Brain microvascular endothelial cell (primary cell): ENCODE data around the gene TUBB4A.
A peak's percentile ranks its signal among the peaks of the same experiment; 100 is the strongest.

ENCODE experiments used
- DNase-seq: peaks from one replicate; pipeline ENCODE4 v3.0.0-alpha.2; 2020
- H3K27ac ChIP-seq: fragments of 250-450 bp; sonication (Bioruptor Pico); 2 replicates; pipeline ENCODE4 v1.5.1; 2020; ENCODE audit warnings: mild to moderate bottlenecking, moderate library complexity
- H3K27me3 ChIP-seq: fragments of 250-450 bp; sonication (Bioruptor Pico); replicated peaks from 2 replicates; pipeline ENCODE4 v1.5.1; 2020; ENCODE audit warnings: mild to moderate bottlenecking
- H3K36me3 ChIP-seq: fragments of 250-450 bp; sonication (Bioruptor Pico); replicated peaks from 2 replicates; pipeline ENCODE4 v1.5.1; 2020; ENCODE audit warnings: mild to moderate bottlenecking
- H3K4me3 ChIP-seq: 2 replicates; pipeline ENCODE4 v1.5.1; 2011; ENCODE audit warnings: low read depth, mild to moderate bottlenecking, control low read depth, low read length, moderate library complexity
- in situ Hi-C: cut with HindIII; loops from 2 replicates; pipeline ENCODE4 v1.10.0; 2017; ENCODE audit warnings: low sequenced_read_pairs, low pct_ligation_motif_present
- TF ChIP-seq, protein P1 (sequence below): IDR thresholded peaks from 2 replicates; pipeline ENCODE4 v1.5.1; 2011; ENCODE audit warnings: low read depth, mild to moderate bottlenecking, moderate library complexity, low read length, control low read depth, inconsistent platforms; ENCODE audit errors: missing control alignments

The TUBB4A gene

DNA sequence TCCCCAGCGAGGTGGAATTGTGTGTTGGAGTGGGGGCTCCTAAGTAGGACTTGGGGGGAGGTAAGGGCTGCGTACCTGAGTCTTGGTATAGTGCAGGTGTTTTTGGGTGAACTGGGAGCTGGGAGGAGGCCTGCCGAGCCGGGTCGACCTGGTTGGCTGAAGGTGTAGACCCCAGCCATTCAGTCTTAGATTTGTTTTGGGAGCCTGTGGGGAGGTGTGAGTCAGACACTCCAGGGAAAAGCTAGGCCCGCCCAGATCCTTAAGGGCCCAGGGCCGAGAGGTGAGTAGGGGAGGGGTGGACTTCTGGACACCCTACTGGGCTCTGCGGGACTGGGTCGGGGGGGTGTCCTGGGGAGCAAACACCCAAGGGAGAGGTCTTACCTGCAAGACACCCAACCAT, 37.1 kb downstream of the TUBB4A start:
- in situ Hi-C loops, result no loop called here
- H3K36me3 ChIP-seq, result no peaks in the 10 kb centered on the region
- no peak overlapping the region for H3K27ac ChIP-seq
- DNase-seq, result no peak
- TF ChIP-seq, protein P1, sequence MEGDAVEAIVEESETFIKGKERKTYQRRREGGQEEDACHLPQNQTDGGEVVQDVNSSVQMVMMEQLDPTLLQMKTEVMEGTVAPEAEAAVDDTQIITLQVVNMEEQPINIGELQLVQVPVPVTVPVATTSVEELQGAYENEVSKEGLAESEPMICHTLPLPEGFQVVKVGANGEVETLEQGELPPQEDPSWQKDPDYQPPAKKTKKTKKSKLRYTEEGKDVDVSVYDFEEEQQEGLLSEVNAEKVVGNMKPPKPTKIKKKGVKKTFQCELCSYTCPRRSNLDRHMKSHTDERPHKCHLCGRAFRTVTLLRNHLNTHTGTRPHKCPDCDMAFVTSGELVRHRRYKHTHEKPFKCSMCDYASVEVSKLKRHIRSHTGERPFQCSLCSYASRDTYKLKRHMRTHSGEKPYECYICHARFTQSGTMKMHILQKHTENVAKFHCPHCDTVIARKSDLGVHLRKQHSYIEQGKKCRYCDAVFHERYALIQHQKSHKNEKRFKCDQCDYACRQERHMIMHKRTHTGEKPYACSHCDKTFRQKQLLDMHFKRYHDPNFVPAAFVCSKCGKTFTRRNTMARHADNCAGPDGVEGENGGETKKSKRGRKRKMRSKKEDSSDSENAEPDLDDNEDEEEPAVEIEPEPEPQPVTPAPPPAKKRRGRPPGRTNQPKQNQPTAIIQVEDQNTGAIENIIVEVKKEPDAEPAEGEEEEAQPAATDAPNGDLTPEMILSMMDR, result no peak
- H3K27me3 ChIP-seq, result peaks cover 18% of the 10 kb centered on the region
- H3K4me3 ChIP-seq, result no peak overlapping the region

DNA sequence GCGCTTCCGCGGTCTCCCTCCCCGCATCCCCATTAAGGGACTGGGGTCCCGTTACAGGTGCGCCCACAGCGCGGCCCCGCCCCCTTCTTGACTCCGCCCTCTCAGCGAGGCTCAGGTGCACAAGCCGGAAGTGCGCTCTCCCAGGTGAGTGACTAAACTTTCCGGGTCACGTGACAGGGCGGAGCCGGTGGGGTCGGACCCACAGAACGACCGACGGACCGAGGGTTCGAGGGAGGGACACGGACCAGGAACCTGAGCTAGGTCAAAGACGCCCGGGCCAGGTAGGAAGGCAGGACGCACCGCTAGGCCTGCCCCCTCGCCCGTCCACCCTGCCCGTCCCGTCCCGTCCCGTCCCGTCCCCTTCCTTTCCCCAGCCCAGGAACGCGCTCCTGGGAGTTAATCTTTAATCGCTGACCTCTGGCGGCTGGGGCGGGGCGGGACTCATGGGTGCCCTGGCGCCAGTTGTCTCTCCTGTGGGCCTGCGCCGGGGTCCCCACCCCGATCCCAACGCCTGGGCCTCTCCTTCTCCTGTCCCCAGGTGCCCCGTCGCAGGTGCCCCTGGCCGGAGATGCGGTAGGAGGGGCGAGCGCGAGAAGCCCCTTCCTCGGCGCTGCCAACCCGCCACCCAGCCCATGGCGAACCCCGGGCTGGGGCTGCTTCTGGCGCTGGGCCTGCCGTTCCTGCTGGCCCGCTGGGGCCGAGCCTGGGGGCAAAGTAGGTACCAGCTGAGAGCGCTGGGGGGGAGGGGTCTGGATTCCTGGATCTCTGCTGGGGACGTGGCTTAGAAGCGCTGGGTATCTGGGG, 37.8 kb downstream of the TUBB4A start, which contains the start of gene CRB3:
TSS of gene CRB3 (plus strand) at position 202 of the 804 bp plus-strand sequence. CDS start at position 633, 431 bp downstream.
- peaks cover 18% of the 10 kb centered on the region for H3K27me3 ChIP-seq
- in situ Hi-C loops, result no loop called here
- no peaks in the 10 kb centered on the region for H3K36me3 ChIP-seq
- H3K27ac ChIP-seq, result no peak within 1 kb of the TSS
- DNase-seq, result no peak
- TF ChIP-seq, protein P1, result no peak
- no peak within 1 kb of the TSS for H3K4me3 ChIP-seq

DNA sequence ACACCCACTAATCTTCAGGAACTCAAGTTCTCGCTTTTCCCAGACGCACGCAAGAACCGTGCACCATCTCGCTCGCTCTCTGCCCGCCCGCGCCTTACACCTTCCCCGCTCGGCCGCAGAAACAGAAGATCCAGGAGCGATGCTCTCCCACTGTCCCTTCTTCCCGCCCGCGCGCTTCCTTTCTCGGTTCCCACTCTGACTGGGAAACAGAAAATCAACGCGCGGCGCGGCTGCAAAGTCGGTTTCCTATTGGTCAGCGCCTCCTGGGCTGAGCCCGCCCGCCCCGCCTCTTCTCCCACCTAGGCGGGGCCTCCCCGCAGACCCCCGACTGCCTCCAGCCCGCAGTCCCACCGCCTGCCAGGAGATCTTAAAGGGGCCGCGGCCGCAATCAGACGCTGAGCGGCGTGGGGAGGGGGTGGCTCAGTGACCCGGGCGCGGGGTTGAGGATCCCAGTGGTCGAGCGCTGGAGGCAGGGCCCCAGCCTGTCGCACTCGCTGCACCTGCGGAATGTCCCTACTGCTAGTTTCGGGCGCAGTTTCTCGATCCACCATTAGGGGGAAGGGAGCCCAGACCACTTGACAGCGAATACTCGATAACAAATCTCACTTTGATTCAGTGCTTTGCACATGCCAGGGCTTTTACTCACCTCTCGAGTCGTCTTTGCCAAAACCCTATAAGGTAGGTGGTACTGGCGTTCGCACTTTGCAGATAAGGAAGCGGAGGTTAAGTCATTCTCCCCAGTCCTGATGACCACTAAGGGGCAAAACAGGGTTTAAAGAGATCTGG, 41.8 kb downstream of the TUBB4A start:
- H3K27me3 ChIP-seq, result peaks cover 15% of the 10 kb centered on the region
- no peaks in the 10 kb centered on the region for H3K36me3 ChIP-seq
- in situ Hi-C loops, result no loop called here
- no peak overlapping the region for H3K27ac ChIP-seq
- DNase-seq, result peak; percentile 99
- TF ChIP-seq, protein P1, result peak; percentile 79
- H3K4me3 ChIP-seq, result peak overlapping the region; percentile 66

DNA sequence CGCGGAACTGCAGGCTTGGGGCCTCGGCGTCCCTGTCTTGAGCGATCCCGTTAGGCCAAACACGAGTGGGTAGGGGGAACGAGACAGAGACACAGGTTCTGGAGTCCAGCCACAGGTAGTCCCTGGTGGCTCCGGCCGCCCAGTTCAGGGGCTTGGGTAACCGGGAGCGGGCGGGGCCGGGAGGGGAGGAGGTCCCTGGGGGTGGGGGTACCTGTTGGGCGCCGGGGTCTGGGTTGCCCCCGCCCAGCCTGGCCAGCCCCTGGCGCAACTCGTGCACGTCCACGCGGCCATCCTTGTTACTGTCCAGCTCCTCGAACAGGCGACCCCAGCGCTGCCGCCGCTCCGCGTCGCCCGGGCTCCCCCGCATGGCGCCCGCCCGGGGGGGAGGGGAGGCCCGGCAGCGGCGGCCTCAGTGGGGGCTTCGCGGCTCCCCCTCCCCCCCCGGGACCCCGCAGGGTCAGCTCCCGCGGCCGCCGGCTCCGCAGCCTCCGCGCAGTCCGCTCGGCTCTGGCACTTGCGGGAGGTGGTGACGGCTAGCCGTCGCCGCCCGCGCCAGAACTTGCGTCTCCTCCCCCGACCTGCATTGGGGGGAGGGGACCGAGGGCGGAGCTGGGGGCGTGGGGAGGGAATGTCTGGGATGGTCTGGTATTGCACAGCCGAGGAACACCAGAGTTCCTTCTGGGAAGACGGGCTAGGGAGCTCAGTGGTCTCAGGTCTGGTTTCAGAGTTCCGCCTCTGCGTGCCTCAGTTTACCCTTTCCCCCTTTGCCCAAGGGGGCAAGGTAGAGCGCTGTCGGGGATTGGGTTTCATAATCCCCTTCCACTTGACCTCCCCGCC, 42.6 kb downstream of the TUBB4A start, which contains the start of gene SLC25A23:
TSS of gene SLC25A23 (minus strand) at position 531 of the 837 bp plus-strand sequence. CDS start at position 367, 164 bp downstream.
- H3K4me3 ChIP-seq, result peak within 1 kb of the TSS; percentile 66
- no peak within 1 kb of the TSS for H3K27ac ChIP-seq
- peaks cover under 1% of the 10 kb centered on the region for H3K36me3 ChIP-seq
- in situ Hi-C loops, result no loop called here
- DNase-seq, result peak; percentile 46
- TF ChIP-seq, protein P1, result no peak
- H3K27me3 ChIP-seq, result peaks cover 9% of the 10 kb centered on the region

DNA sequence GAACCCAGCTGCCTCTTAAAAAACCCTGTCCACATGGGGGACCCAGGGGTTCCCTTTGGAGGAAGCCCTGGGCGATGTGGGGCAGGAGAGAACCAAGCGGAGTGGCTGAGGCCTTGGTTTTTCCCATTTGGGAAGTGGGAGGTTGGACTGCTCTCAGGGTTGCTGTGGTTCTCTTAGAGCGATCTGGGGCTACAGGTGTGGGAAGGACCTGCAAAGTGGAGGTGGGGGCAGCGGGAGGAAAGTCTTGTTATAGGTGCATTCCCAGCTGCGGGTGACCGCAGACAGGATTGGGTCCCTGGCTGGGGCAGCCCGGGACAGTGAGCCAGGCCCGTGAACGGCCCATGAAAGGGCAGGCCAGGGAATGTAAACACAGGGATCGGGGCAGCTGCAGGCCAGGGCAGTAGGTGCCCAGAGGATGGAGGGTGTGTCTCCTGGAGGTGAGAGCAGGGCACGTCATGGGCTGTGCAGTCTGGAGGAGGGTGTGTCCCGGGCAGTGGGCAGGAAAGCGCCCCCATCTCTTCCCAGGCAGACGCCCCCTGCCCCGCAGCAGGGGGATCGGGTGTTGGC, 43.3 kb downstream of the TUBB4A start:
- TF ChIP-seq, protein P1, result no peak
- H3K36me3 ChIP-seq, result peaks cover 8% of the 10 kb centered on the region
- no peak for DNase-seq
- H3K27ac ChIP-seq, result no peak overlapping the region
- peak overlapping the region; percentile 66 for H3K4me3 ChIP-seq
- in situ Hi-C loops, result no loop called here
- peaks cover 2% of the 10 kb centered on the region for H3K27me3 ChIP-seq
